ENCODE results near the gene PRUNE2. TPM values are rescaled to one million over a fixed set of nuclear protein-coding genes. Genes with fewer than 3 reads are reported as not detected.

PRUNE2 gene
- total and polyA plus RNA-seq, 2 of the 8 experiments (the other 6 are each of a cell fraction or from before 2014, with no cell fraction given) = 5.5 to 13.3 TPM

GRCh38 chr9:76638001-76638400, 267.9 kb downstream of the PRUNE2 start:
- FAIRE-seq (no peak), DNase-seq (ENCODE audit: low read depth in 1 of 2, low spot score in 2 of 2) (no peak)
- Histone ChIP-seq H4K91ac (replicated peaks; ENCODE audit: insufficient read length, low read length) (no peak overlapping the region), H3K79me2 (ENCODE audit: control insufficient read depth in 1 of 2, insufficient read depth in 2 of 2, low read length in 2 of 2) (no peaks in the 10 kb centered on the region), H2BK12ac (ENCODE audit: low read depth, low read length) (no peak overlapping the region), H3K56ac (replicated peaks; ENCODE audit: insufficient read length, low read depth, low read length) (no peak overlapping the region), H3K79me1 (ENCODE audit: low read depth, low read length) (no peaks in the 10 kb centered on the region), H3K27ac (ENCODE audit: low read depth, low read length) (no peak overlapping the region), H2BK120ac (replicated peaks; ENCODE audit: low read depth, low read length) (no peak overlapping the region), H3K4me1 (replicated peaks in 1 of 4; ENCODE audit: control insufficient read depth in 3 of 4, insufficient read depth in 4 of 4, low read length in 3 of 4) (peaks cover 0 to 6% (median 3%) of the 10 kb centered on the region in 4 experiments; a peak in 5 of 7 replicates), H3K4me2 (ENCODE audit: insufficient read depth in 1 of 2, low read depth in 2 of 2, low read length in 2 of 2) (no peak overlapping the region), H2BK5ac (ENCODE audit: low read depth, low read length) (no peak overlapping the region), H3K4me3 (ENCODE audit: extremely low read depth in 1 of 4, insufficient read depth in 2 of 4, low read depth in 3 of 4, low read length in 4 of 4) (no peak overlapping the region), H3K4ac (replicated peaks; ENCODE audit: insufficient read length, low read depth, low read length) (no peak overlapping the region), H2AFZ (ENCODE audit: low read length) (no peak overlapping the region), H2BK15ac (ENCODE audit: low read length) (no peak overlapping the region), H3K36me3 (ENCODE audit: control insufficient read depth in 2 of 4, insufficient read depth in 4 of 4, low read length in 3 of 4) (no peaks in the 10 kb centered on the region), H3K23ac (ENCODE audit: insufficient read length) (no peak overlapping the region), H2BK20ac (ENCODE audit: low read length) (no peak overlapping the region), H3K9ac (replicated peaks in 1 of 4; ENCODE audit: extremely low read depth in 1 of 4, low read depth in 3 of 4, low read length in 3 of 4) (no peak overlapping the region), H3K27me3 (replicated peaks in 1 of 4; ENCODE audit: control insufficient read depth in 3 of 4, extremely low read depth in 1 of 4, insufficient read depth in 3 of 4, low read length in 3 of 4) (no peaks in the 10 kb centered on the region), H4K20me1 (replicated peaks in 1 of 2; ENCODE audit: control insufficient read depth in 1 of 2, insufficient read depth in 2 of 2, low read length in 2 of 2) (no peaks in the 10 kb centered on the region), H3K18ac (ENCODE audit: extremely low read depth, low read length) (no peak overlapping the region), H3K23me2 (ENCODE audit: low read depth, low read length) (no peaks in the 10 kb centered on the region), H4K5ac (ENCODE audit: insufficient read length, low read depth, low read length) (no peak overlapping the region), H4K8ac (ENCODE audit: extremely low read depth, insufficient read depth, low read length) (no peak overlapping the region), H3K14ac (ENCODE audit: insufficient read length) (no peak overlapping the region), H2AK5ac (ENCODE audit: low read depth, low read length) (no peak overlapping the region), H3K9me3 (ENCODE audit: insufficient read depth in 2 of 2, low read depth in 1 of 2, low read length in 1 of 2) (no peaks in the 10 kb centered on the region)
- TF ChIP-seq JUN (IDR thresholded peaks at IDR 0.05; ENCODE audit: low read depth, low read length) (no peak), RXRA (IDR thresholded peaks at IDR 0.05; ENCODE audit: insufficient read depth, low read depth, low read length) (no peak), POLR2A (IDR thresholded peaks at IDR 0.05; ENCODE audit: control extremely low read depth in 1 of 2, low read depth in 2 of 2, low read length in 2 of 2) (no peak), HDAC2 (IDR thresholded peaks at IDR 0.05; ENCODE audit: borderline replicate concordance in 1 of 2, low read depth in 2 of 2, low read length in 2 of 2) (no peak), GABPA (IDR thresholded peaks at IDR 0.05; ENCODE audit: borderline replicate concordance, insufficient read depth, low read length) (no peak), USF2 (IDR thresholded peaks at IDR 0.05; ENCODE audit: low read length) (no peak)
- WGBS, 2 experiments (ENCODE audit: extremely low coverage in 1 of 2, insufficient coverage in 1 of 2, insufficient read length in 1 of 2, insufficient replicate concordance in 2 of 2, low coverage in 1 of 2, low lambda C conversion rate in 2 of 2, missing lambda C conversion rate in 1 of 2) = 97% methylated on average over 4 of the region's 4 CpGs; no CpG with 5 or more reads in 1 of the 2 experiments
- ChIA-PET CTCF (ENCODE audit: partially characterized antibody) (interaction anchor here (0.6 to 1.0 kb wide), 2 partner anchors 44 to 54 kb away, joined by 3 read pairs; no protein-coding TSS in a partner anchor), POLR2A (ENCODE audit: partially characterized antibody) (no interaction called here)

All from H1 (cell line).